GM10847 (cell line): Measurements from ENCODE around the gene ARHGEF6.

Experiments
- POLR2A ChIP-seq: IDR thresholded peaks from 2 replicates; pipeline ENCODE4 v1.6.1; 2011; ENCODE audit not compliant: insufficient read length; ENCODE audit errors: extremely low read depth

Gene ARHGEF6

DNA sequence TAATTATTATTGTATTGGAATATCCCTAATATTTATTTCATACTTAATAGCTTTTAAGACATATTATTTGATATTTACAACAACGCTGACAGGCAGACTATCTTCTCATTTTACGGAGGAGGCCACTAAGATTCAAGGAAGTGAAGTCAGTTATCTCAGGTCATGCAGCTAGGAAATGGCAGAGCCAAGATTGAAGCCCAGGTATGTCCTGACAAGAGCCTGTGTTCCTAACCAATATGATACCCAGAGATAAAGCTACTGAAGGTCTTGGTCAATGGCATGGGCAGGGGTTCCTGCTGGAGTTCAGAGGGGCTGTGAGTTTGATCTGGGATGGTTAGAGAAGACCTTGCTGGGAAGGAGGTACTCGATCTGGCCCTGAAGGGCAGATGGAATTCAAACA is 47.1 kb downstream of the ARHGEF6 start:
- TF ChIP-seq POLR2A: no peak

DNA sequence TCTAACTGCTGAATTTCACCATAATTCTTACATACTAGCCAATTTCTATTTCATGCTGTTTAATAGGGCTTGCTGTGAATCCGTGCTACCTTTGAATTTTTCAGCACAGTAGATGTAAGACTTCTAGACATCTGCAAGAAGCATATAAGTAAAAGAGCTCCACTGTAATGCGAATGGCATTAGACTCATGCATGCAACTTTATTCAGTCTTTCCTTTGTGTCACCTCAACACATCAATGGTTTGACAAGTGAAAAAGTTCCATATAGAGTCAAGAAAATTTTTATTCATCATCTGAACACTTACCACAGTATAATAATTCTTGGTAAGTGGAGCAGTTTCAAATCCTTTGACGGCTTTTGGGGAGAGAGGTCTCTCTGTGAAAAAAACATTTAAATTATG is 48.9 kb downstream of the ARHGEF6 start:
- no peak for TF ChIP-seq POLR2A

DNA sequence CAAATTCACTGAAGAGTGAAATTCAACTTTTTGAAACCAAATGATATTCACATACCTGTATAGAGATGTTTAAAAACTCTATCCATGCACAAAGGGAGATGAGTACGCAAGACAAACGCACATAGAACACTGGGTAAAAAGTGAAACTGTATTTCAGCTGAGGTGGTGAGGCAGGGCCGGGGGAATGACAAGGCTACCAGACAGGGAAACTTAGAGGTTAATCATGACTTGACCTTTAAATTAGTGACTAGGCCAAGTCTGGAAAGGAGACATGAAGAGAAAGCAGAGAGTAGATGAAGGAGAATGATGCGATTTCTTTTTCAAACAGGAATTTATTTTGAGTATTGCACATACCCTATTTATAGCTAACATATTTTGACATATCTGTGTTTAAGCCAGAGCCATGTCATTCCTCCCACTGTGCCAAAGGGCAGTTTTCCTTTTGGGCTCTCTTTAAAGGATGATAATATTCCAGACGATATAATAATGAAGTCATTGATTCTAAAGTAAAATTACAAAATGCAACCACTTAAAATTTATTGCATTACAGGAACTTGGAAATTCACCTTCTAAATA is 49.4 kb downstream of the ARHGEF6 start:
- no peak for TF ChIP-seq POLR2A

DNA sequence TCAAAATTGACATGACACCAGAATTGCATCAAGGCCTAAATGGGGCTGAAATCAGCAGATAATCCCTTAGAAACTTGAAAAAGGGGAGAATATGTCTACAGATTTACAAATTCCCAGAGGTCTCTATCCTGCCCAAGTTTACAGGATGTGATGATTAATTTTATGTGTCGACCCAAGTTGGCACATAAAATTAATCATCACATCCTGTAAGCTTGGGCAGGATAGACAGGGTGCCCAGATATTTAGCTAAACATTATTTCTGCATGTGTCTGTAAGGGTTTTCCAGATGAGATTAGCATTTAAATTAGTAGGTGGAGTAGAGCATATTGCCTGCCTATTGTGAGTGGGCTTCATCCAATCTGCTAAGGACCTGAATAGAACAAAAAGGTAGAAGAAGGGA is 52.3 kb downstream of the ARHGEF6 start:
- no peak for TF ChIP-seq POLR2A

DNA sequence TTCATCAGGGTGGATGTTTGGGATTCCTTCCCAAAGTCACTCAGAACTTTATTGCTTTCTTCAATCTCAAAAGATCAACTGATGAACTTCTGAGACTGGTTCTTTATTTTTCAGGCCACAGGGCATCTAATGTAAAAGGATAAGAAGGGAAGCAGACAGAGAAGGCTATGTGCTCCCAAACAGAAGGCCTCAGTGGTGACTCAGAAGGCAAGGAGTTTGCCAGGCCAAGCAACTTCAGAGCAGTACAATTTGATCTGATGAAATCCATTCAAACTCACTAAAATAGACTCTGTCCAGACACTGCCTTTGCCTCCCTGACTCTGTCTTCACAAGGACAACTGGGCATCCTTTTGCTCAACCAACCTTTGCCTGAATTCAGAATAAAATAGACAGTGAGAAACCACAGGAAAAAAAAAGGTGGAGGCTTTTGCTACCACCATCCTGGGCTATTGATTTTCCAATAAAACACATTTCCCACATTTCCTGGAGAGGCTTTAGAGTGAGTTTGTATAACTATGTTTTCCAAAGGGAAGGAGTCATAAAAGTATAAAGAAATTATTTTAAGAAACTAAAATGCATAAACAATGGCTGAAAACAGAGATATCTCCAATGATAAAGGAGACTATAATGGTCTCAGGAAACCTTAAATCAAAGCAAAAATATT is 55.2 kb downstream of the ARHGEF6 start:
- TF ChIP-seq POLR2A: no peak

DNA sequence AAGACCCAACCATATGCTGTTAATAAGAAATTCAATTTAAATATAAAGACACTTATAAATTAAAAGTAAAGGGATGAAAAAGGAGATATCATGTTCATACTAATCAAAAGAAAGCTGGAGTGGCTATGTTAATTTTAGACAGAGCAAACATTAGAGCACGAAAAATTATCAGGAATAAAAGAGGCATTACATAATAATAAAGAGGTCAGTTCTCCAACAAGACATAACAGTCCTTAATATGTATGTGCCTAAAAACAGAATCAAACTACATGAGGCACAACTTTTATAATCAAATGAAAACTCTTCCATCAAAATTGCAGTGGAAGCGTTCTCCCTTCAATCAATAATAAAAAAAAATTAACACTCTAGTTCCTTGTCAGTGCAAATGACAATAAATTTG is 62.6 kb downstream of the ARHGEF6 start:
- no peak for TF ChIP-seq POLR2A

DNA sequence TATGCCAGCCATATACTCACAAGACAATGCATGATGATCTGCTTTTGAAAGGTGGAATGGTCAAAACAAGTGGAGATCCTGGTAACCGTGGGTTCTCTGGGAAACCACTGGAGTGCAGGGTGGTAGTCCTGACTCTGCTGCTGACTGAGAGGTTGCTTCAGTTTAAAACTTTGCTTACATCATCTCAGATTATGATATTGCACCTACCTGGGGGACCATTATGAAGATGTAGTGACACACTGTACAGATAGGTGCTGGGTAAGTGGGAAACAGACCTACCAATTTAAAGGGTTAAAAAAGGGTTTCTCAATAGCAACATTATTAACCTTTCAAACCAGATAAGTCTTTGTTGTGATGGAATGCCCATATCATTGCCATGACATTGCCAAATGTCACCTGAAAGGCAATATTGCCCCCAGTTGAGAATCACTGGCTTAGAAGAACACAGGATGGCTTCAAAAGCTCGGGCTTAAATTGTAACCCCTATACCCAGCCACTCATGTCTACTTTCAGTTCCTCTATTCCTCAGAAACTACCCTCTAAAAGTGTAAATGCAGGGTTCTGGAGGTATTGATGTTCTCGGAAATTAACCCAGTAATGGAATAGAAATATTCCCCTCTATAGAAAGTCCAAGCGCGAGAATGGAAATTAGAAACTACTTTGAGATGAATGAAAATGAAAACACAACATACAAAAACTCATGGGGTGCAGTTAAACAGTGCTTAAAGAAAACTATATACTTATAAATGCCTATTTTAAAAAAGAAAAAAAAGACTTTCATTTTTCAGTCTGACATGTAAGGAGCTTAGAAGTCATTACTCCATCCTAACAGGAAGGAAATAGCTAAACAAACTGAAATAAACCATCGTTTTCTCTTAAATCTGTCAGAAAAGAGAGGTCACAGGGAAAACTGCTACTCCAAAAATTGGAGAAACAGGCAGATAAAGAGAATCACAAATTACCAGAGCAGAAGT is 65.8 kb downstream of the ARHGEF6 start:
- no peak for TF ChIP-seq POLR2A

DNA sequence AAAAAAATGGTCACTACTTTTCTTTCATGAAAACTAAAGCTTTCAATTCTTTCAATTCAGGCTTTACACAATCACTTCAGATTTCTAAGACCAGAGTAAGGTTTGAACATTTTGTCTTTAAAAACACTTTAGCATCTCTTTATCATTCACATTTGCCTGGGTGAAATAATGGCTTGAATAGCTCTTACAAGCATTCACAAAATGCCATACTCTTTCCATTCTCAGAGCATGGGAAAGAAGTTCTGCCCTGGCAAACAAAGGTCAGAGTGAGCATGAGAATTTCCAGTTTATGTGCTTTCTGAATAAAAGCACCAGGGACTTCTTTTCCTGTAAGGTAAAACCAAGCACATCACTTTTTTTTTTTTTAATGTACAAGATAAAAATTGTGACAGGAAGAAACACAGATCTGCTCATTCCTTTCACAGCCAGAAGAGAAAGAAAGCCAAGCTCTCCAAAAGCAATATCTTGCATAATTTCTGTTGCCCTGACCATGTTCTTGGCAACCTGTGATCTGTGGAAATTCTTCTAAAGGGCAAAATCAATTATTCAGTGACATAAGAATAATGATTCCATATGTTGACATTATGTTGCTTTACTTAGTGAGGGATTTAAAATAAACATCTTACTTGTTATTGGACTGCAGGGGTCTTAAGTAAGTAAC is 68.0 kb downstream of the ARHGEF6 start:
- no peak for TF ChIP-seq POLR2A

DNA sequence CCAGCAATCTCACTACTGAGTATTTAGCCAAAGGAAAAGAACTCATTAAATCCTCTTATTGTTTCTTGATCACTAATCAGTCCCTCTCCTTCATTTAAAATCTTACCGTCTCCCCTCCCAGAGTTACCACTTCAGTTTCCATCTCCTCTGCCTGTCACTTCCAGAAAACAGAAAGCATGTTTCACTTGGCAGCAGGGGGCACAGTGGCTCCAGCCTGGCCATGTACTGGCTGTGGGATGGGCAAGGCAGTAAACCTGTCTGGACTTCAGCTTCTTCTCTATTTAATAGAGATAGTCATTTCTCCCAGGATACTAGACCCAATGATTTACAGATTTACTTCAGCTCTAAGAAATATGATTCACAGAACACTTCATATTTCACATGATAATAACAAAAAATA is 69.6 kb downstream of the ARHGEF6 start:
- no peak for TF ChIP-seq POLR2A

DNA sequence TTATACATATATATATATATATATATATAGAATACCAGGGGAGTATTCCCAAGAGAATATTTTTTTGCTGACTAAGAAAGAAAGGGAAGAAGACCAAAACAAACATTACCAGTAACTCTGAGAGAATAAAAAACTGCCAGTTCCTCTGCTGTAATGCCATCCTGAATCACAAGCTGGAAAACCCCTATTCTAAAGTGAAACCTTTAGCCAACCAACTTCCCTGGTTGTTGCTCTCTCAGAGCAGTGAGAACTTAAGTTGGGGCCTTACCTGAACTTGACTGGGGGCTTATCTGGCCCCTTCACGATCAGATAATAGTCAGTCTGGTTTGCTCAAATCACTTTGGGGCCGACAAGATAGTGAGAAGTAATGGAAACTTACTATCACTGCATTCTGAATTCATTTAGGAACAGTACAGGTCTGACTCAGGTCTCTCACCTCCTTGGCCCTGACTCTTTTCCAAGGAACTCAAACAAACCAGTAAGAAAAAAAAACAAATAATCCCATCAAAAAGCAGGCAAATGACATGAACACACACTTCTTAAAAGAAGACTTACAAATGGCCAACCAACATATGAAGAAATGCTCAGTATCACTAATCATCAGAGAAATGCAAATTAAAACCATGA is 70.3 kb downstream of the ARHGEF6 start:
- no peak for TF ChIP-seq POLR2A

DNA sequence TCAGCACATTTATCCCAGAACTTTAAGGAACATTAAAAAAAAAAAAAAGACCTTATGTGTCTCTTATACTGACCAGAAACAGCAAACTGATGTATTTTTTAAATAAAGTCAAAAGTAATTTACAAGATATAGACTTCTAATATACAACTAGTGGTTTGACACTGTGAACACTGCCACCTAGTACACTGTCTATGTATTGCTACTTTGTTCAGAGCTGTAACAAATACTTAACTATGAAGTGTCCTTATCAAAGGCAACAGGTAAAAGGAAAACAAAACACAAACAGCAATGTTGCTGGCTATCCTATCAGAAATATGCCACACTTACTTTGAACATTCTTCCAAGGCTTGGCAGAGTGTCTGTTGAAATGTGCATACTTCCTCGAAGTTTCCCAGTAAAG is 72.4 kb downstream of the ARHGEF6 start:
- no peak for TF ChIP-seq POLR2A

DNA sequence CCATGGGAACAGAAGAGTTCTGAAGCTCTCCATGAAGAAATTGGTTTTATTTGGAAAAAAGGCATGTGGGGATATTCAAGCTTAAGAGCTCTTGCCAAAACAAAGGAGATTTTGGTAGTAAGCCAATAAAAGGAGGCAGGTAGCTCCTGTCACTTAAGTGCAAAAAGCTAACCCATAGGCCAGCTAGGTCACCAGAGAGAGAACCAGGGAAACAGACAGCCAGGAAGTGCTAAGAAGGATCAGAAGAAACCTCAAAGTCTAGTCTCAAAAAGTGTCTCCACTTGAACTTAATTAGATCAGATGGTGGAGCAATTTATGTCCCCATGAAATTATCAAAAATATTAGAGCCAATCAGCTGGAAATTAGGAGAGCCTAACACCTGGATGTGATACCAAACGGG is 83.6 kb downstream of the ARHGEF6 start:
- TF ChIP-seq POLR2A: no peak

DNA sequence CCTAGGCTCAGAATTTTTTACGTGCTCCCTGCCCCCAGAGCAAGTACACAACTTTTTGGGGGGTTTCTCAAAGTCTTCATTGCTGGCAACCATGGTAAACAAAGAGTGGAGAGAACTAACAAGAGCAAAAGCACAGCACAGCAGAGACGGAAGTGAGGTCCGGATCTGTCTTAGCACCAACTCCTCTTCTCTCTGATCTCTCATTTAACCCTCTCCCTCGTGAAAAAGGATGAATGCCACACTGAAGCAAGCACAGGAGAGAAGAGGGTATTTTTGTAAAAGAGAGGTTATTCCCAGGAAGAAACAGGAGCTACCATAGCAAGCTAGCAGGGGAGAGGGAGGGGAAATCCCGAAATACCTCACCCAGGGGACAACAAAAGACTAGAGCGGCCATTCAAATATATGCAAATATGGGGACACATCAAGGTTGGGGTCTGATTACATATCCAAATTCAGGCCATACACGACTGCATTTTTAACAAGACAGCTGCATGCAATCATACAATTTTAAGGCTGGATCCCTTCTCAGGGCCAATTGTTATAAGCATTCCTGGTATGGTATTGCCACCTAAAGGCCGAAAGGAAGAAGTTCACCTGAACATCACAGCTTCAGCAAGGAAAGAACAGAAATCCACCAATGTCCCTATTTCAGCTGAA is 86.2 kb downstream of the ARHGEF6 start:
- no peak for TF ChIP-seq POLR2A

DNA sequence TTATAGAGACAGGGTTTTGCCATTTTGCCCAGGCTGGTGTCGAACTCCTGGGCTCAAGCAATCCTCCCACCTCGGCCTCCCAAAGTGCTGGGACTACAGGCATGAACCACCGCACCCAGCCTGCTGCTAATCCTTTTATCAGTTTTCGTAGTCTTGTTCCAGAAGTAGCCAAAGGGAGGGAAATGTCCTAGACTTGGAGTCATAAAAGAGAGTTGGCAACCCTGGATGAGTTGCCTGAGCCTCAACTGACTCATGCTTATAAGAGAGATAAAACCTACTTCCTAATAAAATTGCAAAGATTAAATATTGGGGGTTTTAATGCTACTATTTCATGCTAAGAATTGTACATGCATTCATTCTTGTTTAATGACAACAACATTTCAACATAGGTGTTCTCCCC is 88.5 kb downstream of the ARHGEF6 start:
- TF ChIP-seq POLR2A: no peak
